Tibial artery (tissue), 4 donors: ENCODE measurements around the gene TDRD12.

ENCODE experiments used
- DNase-seq, 2 donors: peaks; one replicate each; pipeline ENCODE4 v3.0.0-alpha.2; 2019
- H3K27ac ChIP-seq, 2 donors: fragments of 200-600 bp; sonication (generic) in 1 of 2; 1 replicate in 1 of 2; 2 replicates in 1 of 2; pipeline ENCODE4 v1.5.1; 2018 to 2019; ENCODE audit warnings: mild to moderate bottlenecking in 1 of 2
- H3K27me3 ChIP-seq, 2 donors: fragments of 200-600 bp; sonication (generic) in 1 of 2; one replicate each; pipeline versions ENCODE4 v1.5.1 to v1.6.0; 2016 to 2019
- H3K36me3 ChIP-seq, 3 donors: fragments of 200-600 bp; sonication (generic) in 2 of 3; one replicate each; pipeline ENCODE4 v1.5.1; 2016 to 2019; ENCODE audit warnings: mild to moderate bottlenecking in 2 of 3
- H3K4me1 ChIP-seq, 4 donors: fragments of 200-600 bp; sonication (generic) in 2 of 4; 1 replicate in 3 of 4; 2 replicates in 1 of 4; pipeline ENCODE4 v1.5.1; 2016 to 2019
- H3K4me3 ChIP-seq, 2 donors: fragments of 200-600 bp; sonication (generic) in 1 of 2; 1 replicate in 1 of 2; 2 replicates in 1 of 2; pipeline ENCODE4 v1.5.1; 2018 to 2019; ENCODE audit warnings: mild to moderate bottlenecking in 2 of 2
- H3K9me3 ChIP-seq, 3 donors: fragments of 200-600 bp; sonication (generic) in 1 of 3; one replicate each; pipeline ENCODE4 v1.5.1; 2016 to 2019
- intact Hi-C: fragments of 100-400 bp; cut with DNase I; formaldehyde crosslinking; loops from one replicate; pipeline ENCODE4 v1.15.0; 2023; ENCODE audit warnings: low total_unique reads
- TF ChIP-seq, protein P1 (sequence below), 2 experiments: fragments of 200-600 bp in 1 of 2; fragments of 450-650 bp in 1 of 2; IDR thresholded peaks; one replicate each; pipeline ENCODE4 v1.5.1; 2017 to 2019; ENCODE audit warnings: antibody characterized with exemption in 2 of 2, mild to moderate bottlenecking in 1 of 2, moderate library complexity in 1 of 2

Gene TDRD12

DNA sequence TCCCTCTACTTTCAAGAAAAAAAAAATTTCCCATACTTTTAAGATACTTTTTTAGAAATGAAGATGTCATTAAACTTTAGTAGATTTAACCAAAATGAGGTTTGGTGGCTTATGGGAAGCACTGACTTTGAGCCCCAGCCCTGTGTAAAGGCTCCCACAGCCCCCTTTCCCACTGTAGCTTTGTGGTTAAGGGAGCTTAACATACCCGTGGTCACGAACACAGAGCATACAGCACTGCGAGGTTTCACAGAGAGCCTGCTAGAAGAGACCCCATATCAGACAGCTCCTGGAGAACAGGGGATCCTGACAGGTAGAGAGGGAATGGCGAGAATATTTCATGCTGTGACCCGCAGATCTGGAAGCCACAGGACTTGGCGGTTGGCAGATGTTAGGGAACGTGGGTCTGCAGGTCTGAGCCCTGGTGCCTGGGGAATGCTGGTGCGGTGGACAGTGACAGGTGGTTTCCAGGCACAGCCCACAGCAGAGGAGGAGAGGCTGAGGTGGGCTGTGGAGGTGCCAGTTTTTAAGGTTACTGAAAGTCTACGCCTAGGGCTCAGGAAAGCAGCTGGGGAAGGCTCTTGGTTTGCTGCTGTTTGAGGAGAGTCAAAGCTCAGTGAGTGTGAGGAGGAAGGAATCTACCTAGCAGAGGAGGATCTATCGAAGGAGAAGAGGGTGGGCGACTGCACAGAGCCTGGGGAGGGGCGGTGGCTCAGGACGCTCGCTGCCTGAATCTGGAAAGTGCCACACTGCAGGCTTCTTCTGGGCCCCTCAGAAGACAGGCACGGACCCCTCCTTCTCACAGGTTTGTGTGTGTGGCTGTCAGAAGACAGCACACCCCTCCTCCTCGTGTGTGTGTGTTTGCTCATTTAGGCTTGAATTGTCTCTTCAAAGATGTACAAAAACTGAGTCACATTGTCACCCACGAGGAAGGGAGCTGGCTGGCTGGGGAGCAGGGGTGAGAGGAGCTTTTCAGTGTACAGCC is 100.1 kb downstream of the TDRD12 start:
- intact Hi-C loops, result no loop called here
- TF ChIP-seq, protein P1, sequence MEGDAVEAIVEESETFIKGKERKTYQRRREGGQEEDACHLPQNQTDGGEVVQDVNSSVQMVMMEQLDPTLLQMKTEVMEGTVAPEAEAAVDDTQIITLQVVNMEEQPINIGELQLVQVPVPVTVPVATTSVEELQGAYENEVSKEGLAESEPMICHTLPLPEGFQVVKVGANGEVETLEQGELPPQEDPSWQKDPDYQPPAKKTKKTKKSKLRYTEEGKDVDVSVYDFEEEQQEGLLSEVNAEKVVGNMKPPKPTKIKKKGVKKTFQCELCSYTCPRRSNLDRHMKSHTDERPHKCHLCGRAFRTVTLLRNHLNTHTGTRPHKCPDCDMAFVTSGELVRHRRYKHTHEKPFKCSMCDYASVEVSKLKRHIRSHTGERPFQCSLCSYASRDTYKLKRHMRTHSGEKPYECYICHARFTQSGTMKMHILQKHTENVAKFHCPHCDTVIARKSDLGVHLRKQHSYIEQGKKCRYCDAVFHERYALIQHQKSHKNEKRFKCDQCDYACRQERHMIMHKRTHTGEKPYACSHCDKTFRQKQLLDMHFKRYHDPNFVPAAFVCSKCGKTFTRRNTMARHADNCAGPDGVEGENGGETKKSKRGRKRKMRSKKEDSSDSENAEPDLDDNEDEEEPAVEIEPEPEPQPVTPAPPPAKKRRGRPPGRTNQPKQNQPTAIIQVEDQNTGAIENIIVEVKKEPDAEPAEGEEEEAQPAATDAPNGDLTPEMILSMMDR (IDR thresholded peaks at IDR 0.05), result no peak
- Histone ChIP-seq H3K36me3 (no peaks in the 10 kb centered on the region), H3K27me3 (peaks cover 0 to 6% of the 10 kb centered on the region in 2 donors), H3K4me1 (no peaks in the 10 kb centered on the region), H3K4me3 (no peak overlapping the region), H3K9me3 (no peaks in the 10 kb centered on the region), H3K27ac (no peak overlapping the region)
- no peak for DNase-seq

DNA sequence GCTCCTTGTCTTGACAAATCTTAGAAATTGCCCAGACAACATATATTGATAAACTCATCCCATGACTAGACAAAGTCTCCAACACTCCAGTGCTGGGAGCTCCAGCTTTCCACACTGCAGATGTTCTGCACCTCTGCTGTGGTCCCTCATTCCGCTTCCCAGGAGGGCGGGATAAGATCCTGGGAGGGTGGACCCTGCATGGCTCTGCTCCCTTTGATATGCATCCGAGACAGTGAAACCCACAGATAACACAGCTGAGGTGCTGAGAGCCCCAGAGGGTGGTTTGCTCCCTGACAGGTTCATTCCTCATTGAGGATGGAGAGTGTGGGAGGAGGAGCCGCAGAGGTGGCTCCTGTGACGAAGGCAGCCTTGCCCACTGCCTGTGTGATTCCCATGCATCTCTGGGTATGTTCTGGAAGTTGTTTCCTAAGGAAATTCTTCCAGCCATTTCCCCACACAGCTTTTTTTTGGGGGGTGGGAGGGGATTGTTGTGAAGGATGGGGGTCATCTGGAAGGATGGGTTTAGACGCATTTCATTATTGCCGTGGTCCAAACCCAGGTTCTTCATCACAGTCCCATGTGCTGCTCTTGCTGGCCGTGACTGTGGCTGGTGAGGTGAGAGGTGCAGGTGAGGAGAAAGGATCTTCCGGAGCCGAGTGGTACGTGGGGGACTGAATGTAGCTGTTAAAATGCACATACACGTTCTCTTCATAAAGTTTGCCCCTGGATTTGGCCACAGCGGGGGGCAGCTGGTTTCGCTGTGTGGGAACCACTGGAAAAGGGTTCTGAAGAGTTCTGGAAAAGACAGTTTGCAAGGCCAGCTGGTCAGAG is 103.6 kb downstream of the TDRD12 start:
- Histone ChIP-seq H3K9me3 (no peaks in the 10 kb centered on the region), H3K4me3 (no peak overlapping the region), H3K27ac (no peak overlapping the region), H3K36me3 (no peaks in the 10 kb centered on the region), H3K27me3 (peaks cover 0 to 4% of the 10 kb centered on the region in 2 donors), H3K4me1 (no peaks in the 10 kb centered on the region)
- intact Hi-C loops, result no loop called here
- no peak for DNase-seq
- TF ChIP-seq, protein P1 (IDR thresholded peaks at IDR 0.05), result no peak

DNA sequence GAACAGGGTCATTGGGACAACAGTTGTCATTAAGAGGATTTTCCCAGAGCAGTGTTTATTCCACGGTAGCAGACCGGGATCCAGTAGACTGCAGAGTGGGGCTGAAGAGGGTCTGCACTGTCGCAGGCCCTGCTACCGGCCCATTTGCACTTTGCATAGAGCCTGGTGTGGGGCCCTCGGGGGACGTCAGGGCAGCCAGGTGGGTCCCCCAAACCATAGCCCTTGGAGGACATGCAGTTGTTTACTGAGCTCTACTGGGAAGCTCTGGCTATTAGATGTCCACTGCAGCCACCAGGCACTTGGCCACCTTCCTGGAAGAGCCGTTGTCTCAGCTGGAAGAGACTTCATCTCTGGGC is 104.2 kb downstream of the TDRD12 start:
- no peak for DNase-seq
- TF ChIP-seq, protein P1 (IDR thresholded peaks at IDR 0.05), result no peak
- Histone ChIP-seq H3K4me3 (no peak overlapping the region), H3K27me3 (no peaks in the 10 kb centered on the region), H3K4me1 (no peaks in the 10 kb centered on the region), H3K9me3 (no peaks in the 10 kb centered on the region), H3K27ac (no peak overlapping the region), H3K36me3 (no peaks in the 10 kb centered on the region)
- intact Hi-C loops, result no loop called here

DNA sequence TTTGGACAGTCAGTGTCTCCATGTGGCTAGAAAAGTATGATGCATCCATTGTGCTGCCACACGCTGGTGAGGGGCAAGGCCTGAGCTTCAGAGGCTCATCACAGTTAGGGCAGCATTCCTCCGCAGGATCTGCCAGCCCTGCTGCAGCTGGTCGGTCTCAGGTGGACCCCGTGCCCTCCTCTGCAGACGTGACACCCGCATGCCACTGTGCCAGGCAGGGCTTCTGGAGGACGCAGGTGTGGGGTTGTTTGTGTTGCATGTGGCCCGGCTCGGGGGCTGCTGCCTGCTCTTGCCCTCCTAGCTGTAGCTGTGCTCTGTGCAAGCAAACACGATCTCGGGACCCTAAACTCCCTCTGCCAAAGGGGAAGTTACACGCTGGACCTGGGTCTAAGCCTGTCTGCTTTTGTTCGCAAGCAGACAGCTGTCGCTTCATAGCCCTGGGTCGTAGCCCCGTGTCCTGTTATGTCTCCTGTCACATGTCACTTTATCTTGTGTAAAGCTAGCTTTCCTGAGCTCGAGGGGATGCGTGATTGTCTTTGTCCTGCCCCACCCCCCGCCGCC is 104.7 kb downstream of the TDRD12 start:
- H3K4me1 ChIP-seq, result no peaks in the 10 kb centered on the region
- H3K27me3 ChIP-seq, result no peaks in the 10 kb centered on the region
- no peak overlapping the region for H3K27ac ChIP-seq
- H3K4me3 ChIP-seq, result no peak overlapping the region
- peaks cover 0 to 2% (median 0%) of the 10 kb centered on the region in 3 donors for H3K36me3 ChIP-seq
- TF ChIP-seq, protein P1 (IDR thresholded peaks at IDR 0.05), result no peak
- intact Hi-C loops, result no loop called here
- DNase-seq, result no peak
- no peaks in the 10 kb centered on the region for H3K9me3 ChIP-seq

DNA sequence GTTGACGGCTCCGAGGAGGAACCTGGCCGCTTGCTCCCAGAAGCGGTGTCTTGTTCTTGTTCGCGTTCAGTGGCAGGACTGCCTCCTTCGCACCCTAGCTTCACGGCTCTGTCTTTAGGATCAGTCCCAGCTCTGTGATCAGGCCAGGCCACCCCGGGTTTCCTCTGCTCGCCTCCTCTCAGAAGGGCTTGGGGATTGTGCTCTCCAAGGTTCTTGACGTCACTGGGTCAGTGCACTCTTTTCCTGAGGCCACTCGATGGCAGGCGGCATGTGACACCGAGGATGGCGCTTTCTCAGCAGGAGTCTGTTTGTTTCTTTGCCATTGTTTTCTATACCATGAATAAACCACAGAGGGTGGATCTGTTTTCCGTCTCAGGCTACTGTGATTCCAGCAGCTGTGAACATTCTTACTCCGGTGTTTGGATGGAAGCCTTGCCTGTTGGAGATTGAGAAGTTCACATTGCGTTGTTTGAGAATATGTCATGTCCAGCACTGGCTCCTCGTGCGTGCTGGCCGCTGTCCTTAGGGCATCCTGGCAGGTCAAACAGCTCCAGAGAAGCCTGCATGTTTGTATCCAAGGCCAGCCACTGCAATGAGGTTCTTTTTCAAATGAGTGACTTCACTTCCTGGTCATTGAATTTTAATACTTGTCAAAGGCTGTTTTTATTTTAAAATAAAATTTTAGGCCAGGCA is 105.5 kb downstream of the TDRD12 start:
- Histone ChIP-seq H3K27ac (no peak overlapping the region), H3K4me3 (no peak overlapping the region), H3K4me1 (no peaks in the 10 kb centered on the region), H3K36me3 (peaks cover 0 to 9% (median 0%) of the 10 kb centered on the region in 3 donors), H3K27me3 (no peaks in the 10 kb centered on the region), H3K9me3 (no peaks in the 10 kb centered on the region)
- no peak for DNase-seq
- TF ChIP-seq, protein P1 (IDR thresholded peaks at IDR 0.05), result no peak
- intact Hi-C loops, result no loop called here
